Measurements from ENCODE around the gene WNT6. TPM values are rescaled to one million over a fixed set of nuclear protein-coding genes. Genes with fewer than 3 reads are reported as not detected.

The WNT6 gene
- total RNA-seq, 1 donor from 2014 or later: 118 TPM

DNA sequence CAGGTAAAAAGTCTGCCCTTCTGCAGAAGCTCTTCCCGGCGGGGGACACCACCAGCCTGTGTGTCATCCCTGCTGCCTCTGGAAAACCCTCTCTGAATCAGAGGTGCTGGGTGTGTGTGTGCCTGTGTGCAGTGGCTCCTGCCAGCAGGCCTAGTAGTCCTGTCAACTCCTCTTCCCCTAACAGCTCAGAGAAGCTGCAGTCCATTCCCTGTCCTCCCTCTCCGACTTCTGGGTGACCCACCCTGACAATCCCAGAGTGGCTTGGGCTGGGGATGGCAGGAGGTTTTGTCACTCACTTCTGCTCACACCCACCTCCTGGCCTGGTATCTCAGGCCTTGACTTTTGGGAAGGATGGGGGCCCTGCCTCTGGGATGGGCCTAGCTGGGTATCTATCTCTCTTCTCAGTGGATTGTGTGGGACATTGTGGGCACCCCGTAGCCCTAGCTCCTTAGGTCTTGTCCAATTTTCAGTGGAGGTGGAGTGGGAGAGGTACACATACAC lies 23.3 kb downstream of the WNT6 start:
- no peak for TF ChIP-seq CTCF (IDR thresholded peaks at IDR 0.05; ENCODE audit: unreplicated experiment)
- peaks cover 45% of the 10 kb centered on the region for H3K27me3 Mint-ChIP-seq (ENCODE audit: low read depth)
- H3K27ac Mint-ChIP-seq: peak overlapping the region; percentile 95
- H3K4me1 Mint-ChIP-seq: peaks cover 74% of the 10 kb centered on the region
- H3K4me3 Mint-ChIP-seq: peak overlapping the region; percentile 82
- H3K36me3 Mint-ChIP-seq: peaks cover 1% of the 10 kb centered on the region
- no peaks in the 10 kb centered on the region for H3K9me3 Mint-ChIP-seq
- DNase-seq (ENCODE audit: low spot score in 2 of 2, unreplicated experiment in 2 of 2): no peak

- Mint-ChIP-seq H3K4me3 (peak overlapping the region; percentile 82), H3K27ac (peak overlapping the region; percentile 95), H3K36me3 (peaks cover 2% of the 10 kb centered on the region), H3K9me3 (no peaks in the 10 kb centered on the region), H3K27me3 (ENCODE audit: low read depth) (peaks cover 43% of the 10 kb centered on the region), H3K4me1 (peaks cover 66% of the 10 kb centered on the region)
- TF ChIP-seq CTCF (IDR thresholded peaks at IDR 0.05; ENCODE audit: unreplicated experiment): no peak
- peak; percentile 50 to 65 for DNase-seq (ENCODE audit: low spot score in 2 of 2, unreplicated experiment in 2 of 2)
Observed at GRCh38 chr2:218883491-218884490, 24.2 kb downstream of the WNT6 start.

- Mint-ChIP-seq H3K4me3 (peak overlapping the region; percentile 65), H3K36me3 (peaks cover 9% of the 10 kb centered on the region), H3K27ac (peak overlapping the region; percentile 88), H3K4me1 (peaks cover 61% of the 10 kb centered on the region), H3K9me3 (no peaks in the 10 kb centered on the region), H3K27me3 (ENCODE audit: low read depth) (peaks cover 38% of the 10 kb centered on the region)
- TF ChIP-seq CTCF (IDR thresholded peaks at IDR 0.05; ENCODE audit: unreplicated experiment): no peak
- no peak for DNase-seq (ENCODE audit: low spot score in 2 of 2, unreplicated experiment in 2 of 2)
Observed at GRCh38 chr2:218884519-218884918, 24.9 kb downstream of the WNT6 start.

- no peak for DNase-seq (ENCODE audit: low spot score in 2 of 2, unreplicated experiment in 2 of 2)
- H3K9me3 Mint-ChIP-seq: no peaks in the 10 kb centered on the region
Observed at GRCh38 chr2:218885981-218886947, 26.7 kb downstream of the WNT6 start.

More at GRCh38 chr2:218885981-218886947, 26.7 kb downstream of the WNT6 start:
- Mint-ChIP-seq H3K36me3 (peaks cover 13% of the 10 kb centered on the region), H3K4me1 (peaks cover 52% of the 10 kb centered on the region), H3K4me3 (no peak overlapping the region), H3K27me3 (ENCODE audit: low read depth) (peaks cover 30% of the 10 kb centered on the region), H3K27ac (peak overlapping the region; percentile 48)
- no peak for TF ChIP-seq CTCF (IDR thresholded peaks at IDR 0.05; ENCODE audit: unreplicated experiment)

Data from mesothelial cell of epicardium (in vitro differentiated cells).